WI38 (cell line): ENCODE data around the gene HOMER3.
A peak's percentile ranks its signal among the peaks of the same experiment; 100 is the strongest.

ENCODE experiments used
- H3K4me3 ChIP-seq: 2 replicates; pipeline ENCODE4 v1.5.1; 2011; ENCODE audit warnings: low read depth, mild to moderate bottlenecking, control low read depth, low read length
- CTCF ChIP-seq: IDR thresholded peaks from 2 replicates; pipeline ENCODE4 v1.5.1; 2012; ENCODE audit warnings: low read depth, mild to moderate bottlenecking, control low read depth, low read length

The HOMER3 gene

GRCh38 chr19:18895038-18895823 lies 45.8 kb downstream of the HOMER3 start:
- peak; percentile 8; the same call in 1 of the 2 replicates for TF ChIP-seq CTCF
- peak overlapping the region; percentile 50 for H3K4me3 ChIP-seq

GRCh38 chr19:18894254-18895037 lies 46.6 kb downstream of the HOMER3 start:
- H3K4me3 ChIP-seq, result peak overlapping the region; percentile 50
- no peak for TF ChIP-seq CTCF

GRCh38 chr19:18893587-18894253 lies 47.3 kb downstream of the HOMER3 start:
- TF ChIP-seq CTCF, result no peak
- no peak overlapping the region for H3K4me3 ChIP-seq

- H3K4me3 ChIP-seq, result no peak overlapping the region
- no peak for TF ChIP-seq CTCF
These were observed 50.9 kb downstream of the HOMER3 start for GRCh38 chr19:18889949-18890745.

- TF ChIP-seq CTCF, result no peak
These were observed 54.0 kb downstream of the HOMER3 start for GRCh38 chr19:18886972-18887371.

GRCh38 chr19:18883526-18884304 lies 57.3 kb downstream of the HOMER3 start:
- TF ChIP-seq CTCF, result no peak
- no peak overlapping the region for H3K4me3 ChIP-seq

More at GRCh38 chr19:18886972-18887371, 54.0 kb downstream of the HOMER3 start:
- H3K4me3 ChIP-seq, result no peak overlapping the region
